SU-DHL-6 (cell line): ENCODE results near the gene MS4A5.

Experiments
- H2AFZ ChIP-seq: fragments of 200-600 bp; sonication (generic); 2 replicates; pipeline ENCODE4 v1.6.1; 2014; ENCODE audit warnings: low read depth, mild to moderate bottlenecking, moderate library complexity, mixed read lengths, antibody characterized with exemption, low read length; ENCODE audit not compliant: severe bottlenecking
- H3F3A ChIP-seq: fragments of 200-600 bp; shearing (Covaris generic); 2 replicates; pipeline ENCODE4 v1.6.0; 2016; ENCODE audit warnings: antibody characterized with exemption, mild to moderate bottlenecking; ENCODE audit not compliant: insufficient read depth
- H3K27ac ChIP-seq: fragments of 200-600 bp; sonication (generic); 2 replicates; pipeline ENCODE4 v1.5.1; 2016; ENCODE audit warnings: low read depth, mild to moderate bottlenecking, low read length, moderate library complexity, mixed read lengths
- H3K27me3 ChIP-seq: fragments of 200-600 bp; sonication (generic), shearing (Covaris generic); 2 replicates; pipeline ENCODE4 v1.6.0; 2014; ENCODE audit warnings: mild to moderate bottlenecking, low read length
- H3K36me3 ChIP-seq: fragments of 200-600 bp; sonication (generic); 2 replicates; pipeline ENCODE4 v1.6.1; 2014; ENCODE audit warnings: mild to moderate bottlenecking, low read length, mixed read lengths
- H3K4me2 ChIP-seq: fragments of 300-600, 200-600 bp; shearing (Covaris generic), sonication (generic); 2 replicates; pipeline ENCODE4 v1.6.0; 2014; ENCODE audit warnings: low read length, low read depth, mild to moderate bottlenecking; ENCODE audit not compliant: poor library complexity, severe bottlenecking
- H3K4me3 ChIP-seq: fragments of 200-600 bp; sonication (generic); 2 replicates; pipeline ENCODE4 v1.5.1; 2014; ENCODE audit warnings: antibody characterized with exemption, low read length, mild to moderate bottlenecking, mixed read lengths; ENCODE audit not compliant: insufficient read depth, poor library complexity, severe bottlenecking
- H3K79me2 ChIP-seq: fragments of 200-600 bp; sonication (generic); 2 replicates; pipeline ENCODE4 v1.6.1; 2014; ENCODE audit warnings: mild to moderate bottlenecking, low read length, moderate library complexity; ENCODE audit not compliant: insufficient read depth
- H3K9ac ChIP-seq: fragments of 200-600 bp; sonication (generic); 2 replicates; pipeline ENCODE4 v1.7.0; 2014; ENCODE audit warnings: mild to moderate bottlenecking, low read length
- H3K9me2 ChIP-seq: fragments of 200-600 bp; sonication (generic); replicated peaks from 2 replicates; pipeline ENCODE4 v1.6.1; 2014; ENCODE audit warnings: low read length; ENCODE audit not compliant: insufficient read depth
- H3K9me3 ChIP-seq: fragments of 200-600 bp; sonication (generic); 2 replicates; pipeline ENCODE4 v1.6.1; 2014; ENCODE audit warnings: low read length, mixed read lengths; ENCODE audit not compliant: insufficient read depth
- H4K20me1 ChIP-seq: fragments of 200-600 bp; sonication (generic); 2 replicates; pipeline ENCODE4 v1.6.1; 2014; ENCODE audit warnings: low read depth, mild to moderate bottlenecking, antibody characterized with exemption, low read length, moderate library complexity, mixed read lengths
- EZH2phosphoT487 ChIP-seq: fragments of 200-600 bp; sonication (generic), shearing (Covaris generic); conservative IDR thresholded peaks from 2 replicates; pipeline ENCODE4 v1.6.1; 2018; ENCODE audit warnings: mild to moderate bottlenecking, antibody characterized with exemption, low read length, moderate library complexity, mixed read lengths
- TF ChIP-seq, protein P1 (sequence below): fragments of 200-600 bp; sonication (generic); IDR thresholded peaks from one replicate; pipeline ENCODE4 v1.5.1; 2017; ENCODE audit warnings: antibody characterized with exemption, mild to moderate bottlenecking, low read length, moderate library complexity; ENCODE audit not compliant: insufficient read depth, poor library complexity, severe bottlenecking

MS4A5 gene

DNA sequence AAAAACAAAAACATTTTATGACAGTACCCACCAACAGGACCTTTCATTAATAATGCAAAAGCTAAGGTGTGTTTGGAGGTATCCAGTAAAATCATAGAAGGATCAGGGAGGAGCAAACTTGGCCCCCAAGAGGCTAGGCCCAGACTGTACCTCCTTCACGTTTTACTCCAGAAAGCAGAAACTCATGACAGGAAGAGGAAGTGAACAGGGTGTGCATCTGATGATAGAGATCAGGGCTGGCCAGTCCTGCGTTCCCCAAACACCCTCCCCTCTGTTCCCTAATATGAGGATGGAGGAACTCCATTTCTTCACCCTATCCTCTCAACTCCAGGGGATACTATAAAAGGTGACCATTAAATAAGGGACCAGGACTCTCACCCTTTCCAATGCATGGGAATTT is 53.0 kb downstream of the MS4A5 start:
- no peaks in the 10 kb centered on the region for H3K9me3 ChIP-seq
- no peaks in the 10 kb centered on the region for H3K36me3 ChIP-seq
- peaks cover 73% of the 10 kb centered on the region for H3F3A ChIP-seq
- H4K20me1 ChIP-seq, result no peaks in the 10 kb centered on the region
- H3K27ac ChIP-seq, result peak overlapping the region; percentile 95
- no peak overlapping the region for H2AFZ ChIP-seq
- TF ChIP-seq, protein P1, sequence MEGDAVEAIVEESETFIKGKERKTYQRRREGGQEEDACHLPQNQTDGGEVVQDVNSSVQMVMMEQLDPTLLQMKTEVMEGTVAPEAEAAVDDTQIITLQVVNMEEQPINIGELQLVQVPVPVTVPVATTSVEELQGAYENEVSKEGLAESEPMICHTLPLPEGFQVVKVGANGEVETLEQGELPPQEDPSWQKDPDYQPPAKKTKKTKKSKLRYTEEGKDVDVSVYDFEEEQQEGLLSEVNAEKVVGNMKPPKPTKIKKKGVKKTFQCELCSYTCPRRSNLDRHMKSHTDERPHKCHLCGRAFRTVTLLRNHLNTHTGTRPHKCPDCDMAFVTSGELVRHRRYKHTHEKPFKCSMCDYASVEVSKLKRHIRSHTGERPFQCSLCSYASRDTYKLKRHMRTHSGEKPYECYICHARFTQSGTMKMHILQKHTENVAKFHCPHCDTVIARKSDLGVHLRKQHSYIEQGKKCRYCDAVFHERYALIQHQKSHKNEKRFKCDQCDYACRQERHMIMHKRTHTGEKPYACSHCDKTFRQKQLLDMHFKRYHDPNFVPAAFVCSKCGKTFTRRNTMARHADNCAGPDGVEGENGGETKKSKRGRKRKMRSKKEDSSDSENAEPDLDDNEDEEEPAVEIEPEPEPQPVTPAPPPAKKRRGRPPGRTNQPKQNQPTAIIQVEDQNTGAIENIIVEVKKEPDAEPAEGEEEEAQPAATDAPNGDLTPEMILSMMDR, result no peak
- no peak for TF ChIP-seq EZH2phosphoT487
- H3K4me2 ChIP-seq, result peak overlapping the region; percentile 85
- H3K4me3 ChIP-seq, result peak overlapping the region; percentile 20
- no peaks in the 10 kb centered on the region for H3K27me3 ChIP-seq
- H3K9ac ChIP-seq, result peak overlapping the region; percentile 55
- no peaks in the 10 kb centered on the region for H3K9me2 ChIP-seq
- H3K79me2 ChIP-seq, result peaks cover 3% of the 10 kb centered on the region; the same call in 1 of the 2 replicates

DNA sequence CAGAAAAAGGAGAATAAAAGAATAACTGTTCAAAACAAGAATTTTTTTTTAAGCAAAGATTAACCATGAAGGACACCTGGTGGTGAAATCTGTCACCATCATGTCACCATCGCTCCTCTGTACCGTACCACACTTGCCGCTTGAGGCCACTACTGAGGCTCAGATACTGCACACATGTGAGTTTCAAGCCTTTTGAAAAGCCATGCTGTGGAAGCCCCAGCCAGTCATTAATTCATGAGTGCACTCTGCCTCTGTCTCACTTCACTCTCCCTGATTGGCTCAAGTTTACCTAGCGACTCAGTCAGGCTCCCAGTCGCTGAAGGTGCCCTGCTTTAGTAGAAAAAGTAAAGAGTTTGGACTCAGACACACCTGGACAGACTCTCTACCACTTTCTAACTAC is 56.6 kb downstream of the MS4A5 start:
- H3K9me2 ChIP-seq, result no peaks in the 10 kb centered on the region
- peak overlapping the region; percentile 72 for H3K27ac ChIP-seq
- TF ChIP-seq EZH2phosphoT487, result no peak
- TF ChIP-seq, protein P1, result peak; percentile 96
- no peaks in the 10 kb centered on the region for H3K36me3 ChIP-seq
- peak overlapping the region; percentile 37; the same call in 1 of the 2 replicates for H3K9ac ChIP-seq
- H3F3A ChIP-seq, result peaks cover 37% of the 10 kb centered on the region
- no peaks in the 10 kb centered on the region for H3K9me3 ChIP-seq
- no peaks in the 10 kb centered on the region for H3K27me3 ChIP-seq
- H3K4me2 ChIP-seq, result peak overlapping the region; percentile 42
- no peaks in the 10 kb centered on the region for H3K79me2 ChIP-seq
- H4K20me1 ChIP-seq, result no peaks in the 10 kb centered on the region
- H3K4me3 ChIP-seq, result no peak overlapping the region
- H2AFZ ChIP-seq, result peak overlapping the region; percentile 93

GRCh38 chr11:60492488-60493009 is 63.2 kb downstream of the MS4A5 start, which contains the start of gene MS4A12:
Gene MS4A12, plus strand, starts transcription at chr11:60492778. Its CDS starts 4,541 bp downstream, at chr11:60497319.
- no peak within 1 kb of the TSS for H3K4me3 ChIP-seq
- TF ChIP-seq EZH2phosphoT487, result no peak
- TF ChIP-seq, protein P1, result no peak
- no peak within 1 kb of the TSS for H3K4me2 ChIP-seq
- H3K9me2 ChIP-seq, result no peaks in the 10 kb centered on the region
- no peak within 1 kb of the TSS for H2AFZ ChIP-seq
- H3K79me2 ChIP-seq, result no peaks in the 10 kb centered on the region
- peaks cover under 1% of the 10 kb centered on the region; the same call in 1 of the 2 replicates for H3F3A ChIP-seq
- no peaks in the 10 kb centered on the region for H3K27me3 ChIP-seq
- no peaks in the 10 kb centered on the region for H3K9me3 ChIP-seq
- H3K36me3 ChIP-seq, result no peaks in the 10 kb centered on the region
- H4K20me1 ChIP-seq, result no peaks in the 10 kb centered on the region
- H3K27ac ChIP-seq, result no peak within 1 kb of the TSS
- H3K9ac ChIP-seq, result no peak within 1 kb of the TSS
